OCI-LY1 (cell line): ENCODE results near the gene RASD2.

Experiments used
- CTCF ChIP-seq: fragments of 200-600 bp; sonication (generic), shearing (Covaris generic); IDR thresholded peaks from 2 replicates; pipeline ENCODE4 v1.5.1; 2017; ENCODE audit warnings: mild to moderate bottlenecking, antibody characterized with exemption, low read length, moderate library complexity, mixed read lengths
- EZH2 ChIP-seq: fragments of 200-600 bp; sonication (generic), shearing (Covaris generic); IDR thresholded peaks from 2 replicates; pipeline ENCODE4 v1.8.0; 2017; ENCODE audit warnings: borderline replicate concordance, mixed run types, mild to moderate bottlenecking, antibody characterized with exemption, low read length, moderate library complexity, mixed read lengths

DNA sequence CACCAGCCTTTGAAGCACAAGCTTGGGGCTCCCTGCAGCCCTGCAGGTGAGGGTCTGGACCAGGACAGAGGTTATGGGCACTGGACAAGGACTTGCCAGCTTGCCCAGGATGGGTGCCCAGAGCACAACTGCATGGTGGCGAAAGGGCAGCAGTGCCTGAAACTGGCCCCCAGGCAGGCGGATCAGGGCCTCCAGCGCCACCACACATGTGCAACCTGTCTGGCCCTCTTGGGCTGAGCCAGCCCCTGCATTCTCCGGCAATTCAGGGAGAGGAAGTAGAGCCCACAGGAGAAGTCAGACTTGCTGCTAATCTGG lies 57.7 kb downstream of the RASD2 start:
- TF ChIP-seq CTCF (no peak), EZH2 (no peak)
